PC-9 (cell line): ENCODE data around the gene SBF1. TPM values are rescaled to one million over a fixed set of nuclear protein-coding genes. Genes with fewer than 3 reads are reported as not detected.
"Not testable (repeated sequence)": the region's sequence is repeated elsewhere in the genome, so short reads cannot be mapped to it uniquely, and the experiment has no call there.

Experiments used
- BruUV-seq: library from RNA; stranded (reverse); fragments of 400-500 nt; replicated peaks from 2 replicates; lab custom pipeline; 2021; lab: Mats Ljungman, UMichigan
- CTCF ChIA-PET: fragments of 300-600 bp; sonication (Branson Sonifier 250); formaldehyde crosslinking; loops from one replicate; lab custom pipeline; 2022; ENCODE audit warnings: antibody characterized with exemption; lab: Charles Lee
- POLR2A ChIA-PET: fragments of 300-600 bp; sonication (Branson Sonifier 250); formaldehyde crosslinking; loops from one replicate; lab custom pipeline; 2022; ENCODE audit warnings: antibody characterized with exemption; ENCODE audit not compliant: unreplicated experiment; lab: Charles Lee
- DNase-seq, 2 experiments: peaks; one replicate each; pipeline versions ENCODE4 v3.0.0 to v3.0.0-alpha.2; 2015 to 2022; ENCODE audit warnings: mixed read lengths in 1 of 2
- H2AFZ ChIP-seq: fragments of 200-600 bp; sonication (generic); 2 replicates; pipeline ENCODE4 v1.8.1; 2017; ENCODE audit warnings: antibody characterized with exemption
- H3F3A ChIP-seq: fragments of 200-600 bp; sonication (generic); 2 replicates; pipeline ENCODE4 v1.8.1; 2017; ENCODE audit warnings: antibody characterized with exemption, mild to moderate bottlenecking, low read depth; ENCODE audit not compliant: insufficient read depth
- H3K27ac ChIP-seq: fragments of 200-600 bp; sonication (generic); 2 replicates; pipeline ENCODE4 v1.6.1; 2016; ENCODE audit warnings: mixed run types
- H3K27me3 ChIP-seq: fragments of 200-600 bp; sonication (generic); 2 replicates; pipeline ENCODE4 v1.6.1; 2016; ENCODE audit warnings: low read depth, mixed run types; ENCODE audit not compliant: insufficient read depth
- H3K36me3 ChIP-seq: fragments of 200-600 bp; sonication (generic); 2 replicates; pipeline ENCODE4 v1.6.1; 2016; ENCODE audit warnings: low read depth, mixed run types
- H3K4me1 ChIP-seq: fragments of 200-600 bp; sonication (generic); replicated peaks from 2 replicates; pipeline ENCODE4 v1.6.1; 2016; ENCODE audit warnings: mixed run types; ENCODE audit not compliant: insufficient read depth
- H3K4me2 ChIP-seq: fragments of 200-600 bp; sonication (generic); 2 replicates; pipeline ENCODE4 v1.6.1; 2017; ENCODE audit warnings: mixed run types
- H3K4me3 ChIP-seq: fragments of 200-600 bp; sonication (generic); 2 replicates; pipeline ENCODE4 v1.6.1; 2016; ENCODE audit warnings: mixed run types
- H3K79me2 ChIP-seq: fragments of 200-600 bp; sonication (generic); 2 replicates; pipeline ENCODE4 v1.6.1; 2017; ENCODE audit warnings: low read depth, mixed run types
- H3K9me2 ChIP-seq: fragments of 200-600 bp; sonication (generic); 2 replicates; pipeline ENCODE4 v1.8.1; 2017; ENCODE audit warnings: mild to moderate bottlenecking; ENCODE audit not compliant: insufficient read depth
- H3K9me3 ChIP-seq: fragments of 200-600 bp; sonication (generic); 2 replicates; pipeline ENCODE4 v1.8.1; 2016; ENCODE audit warnings: low read depth; ENCODE audit not compliant: insufficient read depth
- H4K20me1 ChIP-seq: fragments of 200-600 bp; sonication (generic); 2 replicates; pipeline ENCODE4 v1.8.1; 2017; ENCODE audit not compliant: insufficient read depth
- CTCF ChIP-seq: fragments of 200-600 bp; sonication (generic); conservative IDR thresholded peaks from 2 replicates; pipeline ENCODE4 v1.6.1; 2017; ENCODE audit warnings: mixed run types, antibody characterized with exemption, mild to moderate bottlenecking, moderate library complexity
- EZH2 ChIP-seq: fragments of 200-600 bp; sonication (generic); IDR thresholded peaks from 2 replicates; pipeline ENCODE4 v1.8.0; 2017; ENCODE audit warnings: antibody characterized with exemption, low read depth
- intact Hi-C: fragments of 100-400 bp; cut with micrococcal nuclease; formaldehyde crosslinking; loops from one replicate; pipeline ENCODE4 v1.10.0; 2022; ENCODE audit not compliant: unreplicated experiment
- total RNA-seq: library from RNA; stranded (reverse); gene quantifications from 2 replicates; pipeline ENCODE4 v1.2.3, GENCODE V29; 2021

Gene SBF1
- total RNA-seq, 1 experiment from 2014 or later = 85.2 TPM

GRCh38 chr22:50414476-50415248 is 60.2 kb downstream of the SBF1 start:
- Histone ChIP-seq H3K4me3 (no peak overlapping the region), H3K9me2 (no peaks in the 10 kb centered on the region), H3K9me3 (no peaks in the 10 kb centered on the region), H3K4me1 (no peaks in the 10 kb centered on the region), H2AFZ (no peak overlapping the region), H3K27me3 (no peaks in the 10 kb centered on the region), H3K79me2 (no peaks in the 10 kb centered on the region), H4K20me1 (no peaks in the 10 kb centered on the region; the same call in 1 of the 2 replicates), H3K4me2 (no peak overlapping the region), H3K36me3 (peaks cover 35% of the 10 kb centered on the region), H3F3A (peaks cover 4% of the 10 kb centered on the region; the same call in 1 of the 2 replicates), H3K27ac (no peak overlapping the region)
- intact Hi-C loops = no loop called here
- CTCF ChIA-PET = no interaction called here
- POLR2A ChIA-PET = no interaction called here
- no TSS peak for BruUV-seq
- DNase-seq = no peak
- TF ChIP-seq CTCF = no peak
- no peak for TF ChIP-seq EZH2

- H3K27ac ChIP-seq, H3K4me2 ChIP-seq, CTCF ChIA-PET, BruUV-seq, H3K27me3 ChIP-seq, POLR2A ChIA-PET, DNase-seq, H3K79me2 ChIP-seq, H2AFZ ChIP-seq, H3K4me1 ChIP-seq, H3K9me2 ChIP-seq, intact Hi-C loops, H3K9me3 ChIP-seq, H3K4me3 ChIP-seq: not testable (repeated sequence)
- peaks cover 14% of the 10 kb centered on the region; the same call in 1 of the 2 replicates for H3F3A ChIP-seq
- peaks cover 21% of the 10 kb centered on the region; the same call in 1 of the 2 replicates for H3K36me3 ChIP-seq
- peaks cover 12% of the 10 kb centered on the region for H4K20me1 ChIP-seq
Observed at GRCh38 chr22:50408954-50409353, 65.9 kb downstream of the SBF1 start.

GRCh38 chr22:50408311-50408710 is 66.5 kb downstream of the SBF1 start:
- no TSS peak for BruUV-seq
- no peak for DNase-seq
- no peak overlapping the region for H3K4me2 ChIP-seq
- H3K79me2 ChIP-seq = peaks cover 6% of the 10 kb centered on the region
- peaks cover 18% of the 10 kb centered on the region for H4K20me1 ChIP-seq
- H3K9me3 ChIP-seq = no peaks in the 10 kb centered on the region
- no peak overlapping the region for H3K4me3 ChIP-seq
- peaks cover 21% of the 10 kb centered on the region; the same call in 1 of the 2 replicates for H3K36me3 ChIP-seq
- POLR2A ChIA-PET = no interaction called here
- H3K4me1 ChIP-seq = no peaks in the 10 kb centered on the region
- no peaks in the 10 kb centered on the region for H3K27me3 ChIP-seq
- no peak overlapping the region for H3K27ac ChIP-seq
- CTCF ChIA-PET = no interaction called here
- intact Hi-C loops = no loop called here
- TF ChIP-seq CTCF = no peak
- no peak for TF ChIP-seq EZH2
- no peak overlapping the region for H2AFZ ChIP-seq
- H3F3A ChIP-seq = peaks cover 14% of the 10 kb centered on the region; the same call in 1 of the 2 replicates
- no peaks in the 10 kb centered on the region for H3K9me2 ChIP-seq
